RCC 7860 (cell line): Measurements from ENCODE around the gene PRADC1.

Experiments
- DNase-seq: peaks from one replicate; pipeline ENCODE4 v3.0.0-alpha.2; 2015; ENCODE audit warnings: low spot score
- FAIRE-seq: peaks from 2 replicates; lab custom pipeline; 2012; peaks lifted over from hg19 to GRCh38; lab: Jason Lieb, UNC

The PRADC1 gene

DNA sequence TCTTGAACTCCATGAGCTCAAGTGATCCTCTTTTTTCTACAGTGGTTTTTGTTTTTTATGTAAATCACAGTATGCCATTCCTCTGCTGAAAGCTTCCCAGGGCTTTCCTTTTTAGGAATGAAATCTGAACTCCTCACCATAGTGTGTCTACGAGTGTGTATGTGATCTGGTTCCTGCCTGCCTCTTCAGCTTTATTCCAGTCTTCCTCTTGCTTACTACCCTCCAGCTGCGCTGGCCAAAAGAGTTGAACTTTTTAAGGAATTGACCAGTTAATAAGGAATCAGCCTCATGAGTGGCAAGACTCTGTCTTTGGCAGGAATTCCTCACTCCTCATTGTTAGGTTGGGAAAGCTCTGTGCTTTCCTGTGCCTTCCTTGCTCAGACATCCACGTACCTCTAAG lies 5.1 kb upstream of the PRADC1 start:
- FAIRE-seq (no peak), DNase-seq (no peak)

DNA sequence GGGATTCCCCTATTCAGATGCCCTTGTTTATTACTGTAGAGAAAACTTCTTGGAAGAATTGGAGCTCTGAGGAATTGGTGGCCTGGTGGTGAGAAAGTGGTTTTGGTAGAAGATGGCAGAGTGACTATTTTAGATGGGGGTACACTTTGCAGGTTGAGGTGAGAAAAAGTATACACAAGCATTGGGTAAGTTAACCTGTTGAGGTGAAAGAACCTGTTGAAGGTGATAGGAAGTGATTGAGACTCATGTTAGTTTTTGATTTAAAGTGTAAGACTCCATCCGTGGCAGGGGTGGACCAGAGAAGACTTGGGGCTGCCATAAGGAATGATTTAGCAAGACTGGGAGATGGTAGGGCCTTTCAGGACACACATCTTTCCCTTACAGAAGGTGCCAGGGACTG lies 4.1 kb upstream of the PRADC1 start:
- no peak for FAIRE-seq
- DNase-seq = no peak

DNA sequence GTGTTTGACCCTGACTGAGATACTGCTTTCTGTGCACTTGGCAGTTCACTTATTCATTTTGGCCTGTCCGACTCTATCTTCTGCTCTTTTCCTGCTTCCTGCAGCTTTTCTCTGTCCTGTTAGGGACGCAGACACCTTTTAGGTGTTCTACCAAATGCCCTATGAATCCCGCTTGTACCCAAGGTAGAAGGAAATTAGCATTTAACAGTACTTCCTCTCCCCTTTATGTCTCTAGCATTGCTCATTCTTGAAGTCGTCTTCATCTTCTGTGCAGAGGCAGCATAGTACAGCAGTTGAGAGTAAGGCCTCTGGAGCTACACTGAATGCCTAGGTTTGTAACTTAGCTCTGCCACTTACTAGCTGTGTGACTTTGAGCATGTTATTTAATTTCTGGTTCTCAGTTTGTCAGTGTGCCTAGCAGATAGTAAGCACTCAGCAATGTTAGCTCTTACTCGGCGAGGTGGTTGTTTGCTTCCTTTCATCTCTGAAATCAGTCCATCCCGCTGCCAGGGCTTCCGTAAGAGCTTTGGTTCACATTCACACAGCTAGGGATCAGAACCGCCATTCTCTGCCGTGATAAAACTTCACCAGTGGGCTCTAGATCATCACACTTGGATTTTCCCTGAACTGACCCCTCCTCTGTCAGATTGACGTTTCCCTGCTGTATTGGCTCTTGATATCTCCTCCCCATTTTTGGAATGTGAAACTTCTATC lies 2.4 kb upstream of the PRADC1 start:
- FAIRE-seq (no peak), DNase-seq (no peak)

DNA sequence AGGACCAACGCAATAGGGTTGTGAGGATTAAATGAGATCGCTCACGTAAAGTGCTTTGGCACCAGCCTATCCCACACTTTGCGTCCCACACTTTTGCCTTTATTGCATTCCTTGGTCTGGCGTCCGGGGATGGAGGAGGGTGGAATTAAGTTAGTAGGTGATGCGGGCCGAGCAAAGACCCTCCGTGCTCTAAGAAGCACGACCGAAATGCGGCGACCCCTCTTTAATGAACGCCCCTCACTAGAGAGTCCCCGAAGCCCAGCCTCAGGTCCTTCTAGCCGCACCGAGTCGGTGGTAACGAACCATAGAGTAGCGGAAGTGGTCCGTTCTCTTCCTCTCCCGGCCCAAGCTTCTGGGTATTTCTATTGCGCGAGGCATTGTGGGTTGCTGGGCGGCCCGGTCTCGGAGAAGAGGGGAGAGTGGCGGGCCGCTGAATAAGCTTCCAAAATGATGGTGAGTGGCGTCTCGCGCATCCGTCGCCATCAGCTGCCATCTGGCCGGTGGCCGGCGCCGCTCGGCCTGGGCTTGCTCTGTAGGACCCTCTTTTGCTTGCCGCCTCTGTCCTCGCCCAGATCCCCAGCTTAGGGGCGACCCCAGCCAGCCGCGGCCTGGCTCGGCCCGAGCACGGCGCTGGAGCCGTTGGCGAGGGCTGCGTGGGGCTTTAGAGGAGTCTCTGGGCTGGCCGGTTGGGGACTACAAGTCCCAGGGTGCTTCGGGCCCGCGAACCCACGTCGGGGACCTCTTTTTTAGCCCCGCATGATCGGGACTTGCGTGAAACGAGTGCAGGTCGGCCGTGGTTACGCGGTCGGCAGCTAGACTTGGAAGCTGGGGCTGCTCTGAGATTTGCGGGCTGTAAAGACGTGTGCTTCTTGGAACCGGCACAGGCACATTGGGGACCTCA lies 1.1 kb upstream of the PRADC1 start, which contains the start of gene CCT7:
CCT7 (plus strand) TSS at position 377 of the 901 bp plus-strand sequence; CDS start at position 448, 71 bp downstream.
- DNase-seq (peak; percentile 65), FAIRE-seq (no peak)

DNA sequence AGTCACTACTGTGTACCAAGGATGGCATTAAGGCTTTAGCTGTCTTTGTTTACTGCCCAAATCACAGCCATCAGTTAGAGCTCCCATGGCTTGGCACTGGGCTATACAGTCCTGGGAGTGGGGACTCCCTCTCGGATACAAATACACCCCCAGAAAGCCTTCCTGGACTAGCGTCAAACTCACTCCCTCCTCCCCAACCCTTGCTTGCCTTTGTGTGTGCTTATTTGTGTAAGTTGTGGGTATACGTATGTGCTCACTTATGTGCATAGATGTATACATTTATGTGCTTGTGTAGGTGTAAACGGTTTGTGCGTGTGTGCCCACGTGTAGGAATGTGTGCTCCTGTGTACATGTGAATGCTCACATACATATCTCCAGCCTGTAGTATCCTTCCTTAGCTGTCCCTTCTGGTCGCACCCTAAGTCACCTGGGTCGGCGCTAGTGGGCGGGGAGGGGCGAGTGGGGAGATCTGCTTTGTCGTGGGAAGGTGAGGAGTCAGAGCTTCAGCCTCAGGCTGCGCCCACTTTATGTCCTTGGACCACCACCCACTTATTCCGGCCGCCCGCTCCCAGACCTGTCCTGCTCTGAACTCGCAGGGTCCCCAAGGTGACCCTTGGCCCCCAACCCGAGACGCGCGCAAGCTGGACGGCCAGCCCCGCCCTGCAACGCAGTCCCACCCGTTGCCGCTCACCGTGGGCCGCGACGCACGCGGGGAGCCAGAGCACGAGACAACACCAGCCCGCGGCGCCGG lies 461 bp downstream of the PRADC1 start:
- FAIRE-seq = no peak
- DNase-seq = no peak

DNA sequence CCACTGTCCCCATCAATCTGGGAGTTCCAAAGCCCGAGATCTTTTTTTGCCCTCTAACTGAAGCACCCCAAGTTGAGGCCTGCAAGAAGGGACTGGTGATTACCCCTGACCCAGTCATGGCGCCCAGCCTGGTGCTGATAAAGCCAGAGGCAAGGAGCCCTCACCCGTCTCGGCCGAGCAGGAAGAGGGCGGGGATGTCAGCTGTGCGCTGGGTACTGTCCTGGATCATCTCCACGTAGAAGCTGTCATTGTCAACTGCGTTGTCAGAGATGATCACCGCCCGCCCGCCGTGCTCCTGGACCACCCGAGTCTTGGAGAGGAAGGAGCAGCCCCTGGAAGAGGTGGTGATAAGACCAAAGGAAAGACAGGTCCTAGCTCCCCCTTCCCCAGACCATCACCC lies 4.4 kb downstream of the PRADC1 start:
- FAIRE-seq = no peak
- no peak for DNase-seq

DNA sequence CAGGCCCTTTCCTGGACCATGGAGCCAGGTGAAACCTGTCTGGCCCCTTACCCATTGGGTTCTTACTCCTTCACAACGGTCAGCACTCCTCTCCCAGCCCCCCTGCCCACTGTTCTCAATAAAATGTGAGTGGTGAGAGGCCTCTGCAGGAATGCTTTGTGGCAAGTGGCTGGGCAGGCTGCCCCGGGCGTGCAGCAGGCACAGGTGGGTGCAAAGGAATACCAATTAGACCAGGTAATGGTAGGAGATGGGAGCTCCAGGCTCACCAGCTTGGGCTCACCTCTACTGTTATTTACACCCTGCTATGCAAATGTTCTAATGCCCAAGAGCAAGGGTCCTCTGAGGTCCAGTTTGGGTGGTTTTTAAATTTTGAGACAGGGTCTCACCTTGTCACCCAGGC lies 6.0 kb downstream of the PRADC1 start:
- DNase-seq = no peak
- FAIRE-seq = no peak

DNA sequence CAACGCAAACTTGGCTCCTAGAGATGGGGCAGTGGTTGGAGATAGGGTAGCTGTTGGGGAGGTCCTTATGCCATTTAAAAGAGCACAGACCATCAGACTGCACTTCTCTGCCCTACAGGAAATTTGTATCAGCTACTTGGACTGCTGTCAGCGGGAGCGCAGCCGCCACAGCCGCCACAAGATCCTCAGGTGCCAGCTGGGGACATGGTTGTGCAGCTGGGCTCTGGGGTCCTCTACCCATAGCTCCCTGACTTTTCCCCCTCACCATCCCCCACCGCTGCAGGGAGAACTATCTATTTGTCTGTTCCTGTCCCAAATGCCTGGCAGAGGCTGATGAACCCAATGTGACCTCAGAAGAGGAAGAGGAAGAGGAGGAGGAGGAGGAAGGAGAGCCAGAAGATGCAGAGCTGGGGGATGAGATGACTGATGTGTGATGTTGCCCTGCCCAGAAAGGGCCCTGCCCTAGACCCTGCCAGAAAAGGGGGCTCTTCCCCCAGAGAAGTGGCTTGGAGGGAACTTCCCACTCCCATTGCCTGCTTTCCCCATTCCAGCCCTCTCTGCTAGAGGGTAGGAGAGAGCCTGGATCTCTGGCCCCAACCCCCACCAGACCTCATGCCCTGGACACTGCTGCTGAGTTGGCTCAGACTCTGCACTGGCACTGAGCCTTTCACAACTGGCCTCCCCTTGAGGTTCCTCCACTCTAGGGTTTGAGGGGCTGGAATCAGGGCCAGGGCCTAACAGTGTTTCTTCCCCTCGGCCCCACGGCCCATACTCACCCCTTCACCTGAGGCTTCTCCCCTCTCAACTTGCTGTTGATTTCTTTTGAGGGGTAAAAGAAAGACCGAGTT lies 7.3 kb downstream of the PRADC1 start:
- DNase-seq (no peak), FAIRE-seq (no peak)

DNA sequence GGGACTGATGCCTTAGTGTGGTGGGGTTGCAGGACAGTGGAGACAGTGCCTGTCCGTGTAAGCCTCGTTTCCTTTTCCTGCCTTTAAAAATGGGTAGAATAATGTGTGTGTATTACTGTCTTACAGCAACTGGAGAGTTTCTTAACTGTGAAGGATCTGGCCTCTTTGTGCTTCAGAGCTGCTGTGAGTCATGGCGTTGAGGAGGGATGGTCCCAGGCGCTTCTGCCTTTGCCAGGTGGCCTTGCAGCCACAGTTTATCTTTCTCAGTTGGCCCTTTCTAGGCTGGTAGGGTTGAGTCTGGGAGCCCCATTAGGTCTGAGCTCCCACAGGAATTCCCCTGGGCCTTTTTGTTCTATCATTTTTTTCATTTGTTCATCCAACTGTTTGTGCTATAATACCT lies 9.2 kb downstream of the PRADC1 start:
- no peak for FAIRE-seq
- DNase-seq = no peak

DNA sequence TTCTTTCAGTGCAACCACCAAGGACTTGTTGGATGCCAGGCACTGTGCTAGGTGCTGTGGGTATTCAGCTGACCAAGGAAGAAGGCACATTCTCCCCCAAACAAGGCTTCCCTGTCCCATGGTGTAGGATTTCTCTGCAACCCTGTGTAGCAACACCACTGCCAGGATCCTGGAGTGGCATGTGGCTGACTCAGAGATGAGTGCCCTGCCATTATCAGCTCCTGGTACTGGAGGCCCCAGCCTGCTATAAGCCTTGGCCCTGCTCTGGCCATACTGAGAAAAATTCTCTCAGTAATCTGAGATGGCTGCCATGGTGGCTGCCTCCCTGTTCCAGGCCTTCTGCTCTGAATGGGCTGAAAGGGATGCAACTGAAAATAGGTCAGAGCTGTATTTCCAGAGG lies 14.7 kb downstream of the PRADC1 start:
- FAIRE-seq = no peak
- peak; percentile 5 for DNase-seq

DNA sequence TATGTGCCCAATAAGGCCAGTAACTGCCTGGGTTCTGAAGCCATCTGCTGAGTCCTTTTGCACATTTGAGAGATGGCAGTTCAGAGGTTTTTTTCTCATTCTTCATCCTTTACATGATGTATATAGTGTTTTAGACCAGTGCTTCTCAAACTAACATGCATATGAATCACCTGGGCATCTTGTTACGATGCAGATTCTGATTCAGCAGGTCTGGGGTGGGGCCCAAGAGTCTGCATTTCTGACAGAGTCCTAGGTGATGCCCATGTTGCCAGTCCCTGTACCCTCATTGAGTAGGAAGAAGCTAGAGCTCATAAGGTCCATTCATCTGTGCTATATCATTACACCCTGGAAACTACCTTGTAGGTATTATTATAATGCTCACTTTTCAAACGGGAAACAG lies 15.2 kb downstream of the PRADC1 start:
- DNase-seq (no peak), FAIRE-seq (no peak)

DNA sequence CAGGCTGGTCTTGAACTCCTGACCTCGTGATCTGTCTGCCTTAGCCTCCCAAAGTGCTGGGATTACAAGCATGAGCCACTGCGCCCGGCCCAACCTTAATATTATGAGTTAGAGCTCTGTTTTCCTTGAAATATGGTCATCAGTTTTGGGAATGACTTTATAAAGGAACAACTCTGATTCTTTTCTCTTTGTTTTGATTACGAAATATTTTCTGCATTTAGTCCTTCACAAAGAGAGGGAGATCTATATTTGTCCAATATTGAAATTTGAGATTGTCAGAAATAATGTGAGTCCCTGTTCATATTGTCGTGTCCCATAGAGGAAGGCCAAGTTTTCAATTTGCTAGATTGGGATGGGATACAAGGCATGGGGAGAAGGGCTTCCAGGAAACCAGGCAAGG lies 15.9 kb downstream of the PRADC1 start:
- DNase-seq = no peak
- FAIRE-seq = no peak

DNA sequence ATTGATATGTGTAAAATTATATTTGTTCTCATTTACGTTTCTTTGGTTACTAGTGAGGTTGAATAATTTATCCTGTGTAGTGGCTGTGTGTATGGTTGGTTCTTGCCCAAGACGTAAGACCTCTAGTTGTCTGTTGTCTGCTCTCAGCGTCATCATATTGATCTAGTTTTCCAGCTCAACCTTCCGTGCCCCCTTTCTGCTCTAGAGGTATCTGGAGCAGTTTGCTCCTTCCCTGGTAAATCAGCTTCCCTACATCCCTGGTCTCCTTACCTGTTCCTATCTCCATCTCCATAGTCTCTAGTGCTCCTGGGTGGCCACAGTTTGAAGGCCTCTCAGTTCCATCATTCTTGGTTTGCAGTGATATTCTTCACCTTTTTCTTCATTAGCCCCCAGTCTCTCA lies 17.8 kb downstream of the PRADC1 start:
- FAIRE-seq = no peak
- no peak for DNase-seq

DNA sequence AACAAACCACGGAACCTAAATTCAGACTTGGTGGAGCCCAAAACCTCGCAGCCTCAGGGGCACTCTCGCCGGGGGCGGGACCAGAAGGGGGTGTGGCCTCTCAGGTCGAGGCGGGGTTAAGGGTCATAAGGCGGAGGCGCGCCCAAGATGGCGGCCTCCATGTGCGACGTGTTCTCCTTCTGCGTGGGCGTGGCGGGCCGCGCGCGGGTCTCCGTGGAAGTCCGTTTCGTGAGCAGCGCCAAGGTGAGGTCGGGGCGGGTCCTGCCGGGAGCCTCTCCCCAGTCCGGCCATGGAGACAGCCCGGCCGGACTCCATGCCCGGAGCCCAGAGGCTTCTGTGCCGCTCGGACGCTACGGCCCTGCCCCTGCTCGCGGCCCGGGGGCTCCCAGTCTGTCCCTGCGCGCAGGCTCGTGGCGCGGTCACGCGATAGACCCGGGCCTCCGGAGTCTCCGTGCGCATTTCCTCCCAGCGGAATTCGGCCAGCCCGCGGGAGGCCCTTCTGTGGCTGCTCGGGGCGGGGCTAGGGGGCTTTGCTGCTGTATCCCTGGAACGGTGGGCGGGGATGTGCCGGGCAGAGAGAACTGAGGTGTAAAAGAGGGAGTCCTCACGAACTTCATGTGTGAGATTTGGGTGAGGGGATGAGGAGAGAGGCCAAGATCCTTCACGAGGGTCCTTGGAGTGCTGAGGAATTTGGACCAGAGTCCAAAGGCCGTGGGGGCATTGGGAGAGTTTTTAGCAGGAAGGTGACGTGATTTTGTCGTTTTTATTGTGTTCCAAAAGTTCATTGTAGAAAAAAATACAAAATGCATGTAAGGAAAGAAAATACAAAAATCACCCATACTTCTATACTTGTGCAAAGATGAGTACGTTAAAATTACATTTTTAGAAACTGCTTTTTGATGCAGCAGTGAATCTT lies 18.7 kb downstream of the PRADC1 start, which contains the start of gene SMYD5:
SMYD5 (plus strand) TSS at position 126 of the 916 bp plus-strand sequence; CDS start at position 148, 22 bp downstream.
- DNase-seq = peak; percentile 65
- no peak for FAIRE-seq

DNA sequence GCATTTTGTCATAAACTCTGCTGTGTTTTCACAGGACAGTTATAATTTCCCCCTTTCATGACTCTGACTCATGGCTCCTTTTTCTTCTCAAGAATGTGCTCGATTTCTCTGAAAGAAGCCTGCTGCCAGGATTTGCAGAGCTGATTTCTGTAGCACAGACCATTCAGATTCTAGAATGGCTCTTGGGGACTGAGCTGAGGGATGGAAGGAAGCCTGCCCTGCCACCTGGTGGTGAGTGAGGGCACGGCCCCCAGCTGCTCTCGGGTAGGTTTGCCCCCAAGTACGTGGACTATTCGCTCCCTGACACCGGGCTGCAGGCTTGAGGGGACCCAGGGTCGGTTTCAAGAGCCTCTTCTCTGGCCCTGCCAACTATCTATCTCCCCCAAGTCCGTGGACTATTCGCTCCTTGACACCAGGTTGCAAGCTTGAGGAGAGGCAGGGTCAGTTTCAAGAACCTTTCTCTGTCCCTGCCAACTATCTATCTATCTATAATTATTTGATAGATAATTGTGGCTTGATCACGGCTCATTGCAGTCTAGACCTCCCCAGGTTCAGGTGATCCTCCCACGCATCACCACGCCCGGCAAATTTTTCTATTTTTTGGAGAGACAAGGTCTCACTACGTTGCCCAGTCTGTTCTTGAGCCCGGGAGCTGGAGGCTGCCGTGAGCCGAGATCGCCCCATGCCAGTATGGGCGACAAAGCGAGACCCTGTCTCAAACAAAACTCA lies 20.4 kb downstream of the PRADC1 start:
- DNase-seq (peak; percentile 49), FAIRE-seq (no peak)

DNA sequence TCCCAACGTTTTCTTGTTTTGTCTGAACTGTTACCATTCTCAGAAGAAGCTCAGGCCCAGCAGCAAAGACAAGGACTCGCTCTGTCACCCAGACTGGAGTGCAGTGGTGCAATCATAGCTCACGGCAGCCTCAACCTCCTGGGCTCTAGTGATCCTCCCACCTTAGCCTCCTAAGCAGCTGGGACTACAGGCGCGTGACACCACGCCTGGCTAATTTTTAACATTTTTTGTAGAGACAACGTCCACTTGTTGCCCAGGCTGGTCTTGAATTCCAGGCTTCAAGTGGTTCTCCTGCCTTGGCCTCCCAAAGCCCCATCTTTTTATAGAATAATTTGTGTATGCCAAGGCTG lies 21.0 kb downstream of the PRADC1 start:
- DNase-seq = no peak
- FAIRE-seq = no peak

DNA sequence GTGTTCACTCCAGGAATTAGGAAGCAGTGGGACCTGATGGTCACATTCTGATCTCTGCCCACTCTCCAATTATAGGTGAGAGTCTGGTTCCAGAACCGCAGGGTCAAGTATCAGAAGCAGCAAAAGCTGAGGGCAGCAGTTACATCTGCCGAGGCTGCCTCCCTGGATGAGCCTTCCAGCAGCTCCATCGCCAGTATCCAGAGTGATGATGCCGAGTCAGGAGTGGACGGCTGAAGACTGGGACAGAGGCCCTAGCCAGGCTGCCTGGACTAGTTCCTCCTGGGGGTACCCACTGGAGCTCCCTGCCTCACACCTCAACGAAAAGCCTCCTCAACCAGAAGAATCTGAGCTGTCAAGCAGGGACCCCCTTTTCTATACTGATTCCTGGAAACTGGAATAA lies 22.3 kb downstream of the PRADC1 start:
- DNase-seq (no peak), FAIRE-seq (no peak)

DNA sequence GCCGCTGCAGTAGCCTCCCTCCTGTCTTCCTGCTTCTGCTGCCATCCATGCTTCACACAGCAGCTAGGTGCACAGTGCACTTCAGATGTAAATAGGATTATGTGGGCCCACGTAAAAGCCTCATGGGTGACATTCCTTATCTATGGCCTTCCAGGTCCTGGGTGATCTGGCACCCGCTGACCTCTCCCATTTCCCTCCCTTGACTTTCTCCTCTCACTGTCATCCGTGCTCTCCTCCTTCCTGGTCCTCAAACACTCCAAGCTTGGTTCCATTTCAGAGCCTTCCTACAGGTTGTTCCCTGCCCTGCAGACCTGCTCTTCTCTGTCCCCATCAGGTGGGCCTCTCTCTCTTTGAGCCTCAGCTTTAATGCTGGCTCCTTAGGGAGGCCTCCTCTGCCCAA lies 23.0 kb downstream of the PRADC1 start:
- FAIRE-seq (no peak), DNase-seq (no peak)

DNA sequence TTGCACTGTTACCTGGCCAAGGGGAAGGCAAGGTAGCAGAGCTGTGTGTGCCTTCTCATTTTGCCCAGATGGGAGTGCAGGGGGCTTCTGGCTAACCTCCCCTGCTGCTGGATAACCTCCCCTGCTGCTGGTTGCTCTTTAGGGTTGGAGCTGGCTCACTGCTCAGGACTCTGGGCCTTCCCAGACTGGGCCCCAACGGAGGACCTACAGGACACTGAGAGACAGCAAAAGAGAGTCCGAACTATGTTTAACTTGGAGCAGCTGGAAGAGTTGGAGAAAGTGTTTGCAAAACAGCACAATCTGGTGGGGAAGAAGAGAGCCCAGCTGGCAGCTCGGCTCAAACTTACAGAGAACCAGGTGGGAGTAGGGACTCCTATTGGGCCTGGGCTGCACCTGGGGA lies 24.8 kb downstream of the PRADC1 start:
- no peak for FAIRE-seq

More for the DNA sequence above, 24.8 kb downstream of the PRADC1 start:
- no peak for DNase-seq
